ENCODE data around the gene MTNR1B. TPM values are rescaled to one million over a fixed set of nuclear protein-coding genes. Genes with fewer than 3 reads are reported as not detected.

Gene MTNR1B
- total RNA-seq, 4 donors from 2014 or later = not detected

- H3K27ac ChIP-seq = no peak overlapping the region
- H3K36me3 ChIP-seq = no peaks in the 10 kb centered on the region
- H3K27me3 ChIP-seq = no peaks in the 10 kb centered on the region
- intact Hi-C loops (cut with DNase I; ENCODE audit: low total_unique reads) = no loop called here
- no peak for TF ChIP-seq POLR2A (IDR thresholded peaks at IDR 0.05)
- TF ChIP-seq, protein P1, sequence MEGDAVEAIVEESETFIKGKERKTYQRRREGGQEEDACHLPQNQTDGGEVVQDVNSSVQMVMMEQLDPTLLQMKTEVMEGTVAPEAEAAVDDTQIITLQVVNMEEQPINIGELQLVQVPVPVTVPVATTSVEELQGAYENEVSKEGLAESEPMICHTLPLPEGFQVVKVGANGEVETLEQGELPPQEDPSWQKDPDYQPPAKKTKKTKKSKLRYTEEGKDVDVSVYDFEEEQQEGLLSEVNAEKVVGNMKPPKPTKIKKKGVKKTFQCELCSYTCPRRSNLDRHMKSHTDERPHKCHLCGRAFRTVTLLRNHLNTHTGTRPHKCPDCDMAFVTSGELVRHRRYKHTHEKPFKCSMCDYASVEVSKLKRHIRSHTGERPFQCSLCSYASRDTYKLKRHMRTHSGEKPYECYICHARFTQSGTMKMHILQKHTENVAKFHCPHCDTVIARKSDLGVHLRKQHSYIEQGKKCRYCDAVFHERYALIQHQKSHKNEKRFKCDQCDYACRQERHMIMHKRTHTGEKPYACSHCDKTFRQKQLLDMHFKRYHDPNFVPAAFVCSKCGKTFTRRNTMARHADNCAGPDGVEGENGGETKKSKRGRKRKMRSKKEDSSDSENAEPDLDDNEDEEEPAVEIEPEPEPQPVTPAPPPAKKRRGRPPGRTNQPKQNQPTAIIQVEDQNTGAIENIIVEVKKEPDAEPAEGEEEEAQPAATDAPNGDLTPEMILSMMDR (IDR thresholded peaks at IDR 0.05) = no peak
- DNase-seq = peak in 1 of 2 donors; percentile 27
- H3K9me3 ChIP-seq = no peaks in the 10 kb centered on the region
- no peaks in the 10 kb centered on the region for H3K4me1 ChIP-seq
- H3K4me3 ChIP-seq = no peak overlapping the region
Measured at GRCh38 chr11:93017821-93018690, 48.6 kb downstream of the MTNR1B start.

DNA sequence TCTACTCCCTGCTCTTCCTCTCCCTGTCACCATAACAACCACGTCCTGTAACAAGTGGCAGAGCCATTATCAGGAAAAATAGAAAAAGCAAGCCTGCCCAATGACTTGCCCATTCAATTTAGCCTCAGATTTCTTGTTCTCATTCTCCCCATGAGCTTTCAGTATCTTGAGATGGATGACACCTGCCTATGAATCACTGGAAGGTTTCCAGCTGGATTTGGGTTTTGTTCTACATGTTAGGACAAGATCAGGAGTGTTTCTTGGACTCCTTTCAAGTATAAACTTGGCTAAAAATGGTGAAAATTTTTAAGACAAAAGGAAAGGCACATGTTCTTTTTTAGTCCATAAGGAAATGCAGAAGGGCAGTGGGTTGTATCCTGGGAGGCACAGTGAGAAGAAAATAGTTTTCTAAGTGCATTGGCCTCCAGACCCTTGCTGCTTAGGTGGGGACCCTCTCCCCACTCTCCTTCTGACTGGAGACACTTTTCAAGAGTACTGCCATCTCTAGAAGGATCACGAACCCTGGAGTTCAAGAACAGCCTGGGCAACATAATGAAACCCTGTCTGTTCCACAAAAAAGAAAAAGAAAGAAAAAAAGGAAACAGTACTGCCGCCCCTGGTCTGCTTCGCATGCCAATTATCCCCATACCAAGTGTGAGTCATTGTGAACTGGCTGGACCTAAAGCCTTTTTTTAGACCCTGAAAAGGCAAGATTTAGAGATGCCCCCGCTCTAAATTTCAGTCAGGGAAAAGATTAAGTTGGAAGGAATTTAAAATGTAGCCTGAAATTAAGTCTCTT is 51.0 kb downstream of the MTNR1B start:
- intact Hi-C loops (cut with DNase I; ENCODE audit: low total_unique reads) = no loop called here
- DNase-seq = peak; percentile 20 to 64
- Histone ChIP-seq H3K27ac (peak overlapping the region in 1 of 2 donors; percentile 69), H3K4me1 (no peaks in the 10 kb centered on the region), H3K9me3 (no peaks in the 10 kb centered on the region), H3K4me3 (no peak overlapping the region), H3K36me3 (no peaks in the 10 kb centered on the region), H3K27me3 (no peaks in the 10 kb centered on the region)
- no peak for TF ChIP-seq POLR2A (IDR thresholded peaks at IDR 0.05)
- TF ChIP-seq, protein P1 (IDR thresholded peaks at IDR 0.05) = no peak

DNA sequence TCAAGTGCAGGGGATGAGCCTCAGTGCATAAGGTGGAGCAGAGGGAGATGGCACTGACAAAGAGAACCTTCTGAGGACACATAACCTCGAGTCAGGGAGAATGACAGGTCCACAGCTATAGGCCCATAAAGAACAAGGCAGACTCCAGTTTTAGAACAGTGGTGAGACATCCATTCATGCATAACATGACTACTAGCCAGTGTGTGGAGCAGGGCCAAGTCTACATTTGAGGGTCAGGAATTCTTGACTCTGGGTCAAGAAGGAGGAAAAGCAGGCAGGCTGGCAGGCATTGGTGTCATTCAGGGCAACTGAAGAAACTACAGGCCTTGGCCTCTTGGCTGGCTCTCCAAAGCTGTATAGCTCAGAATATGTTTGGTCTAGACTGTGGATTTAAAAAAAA is 54.9 kb downstream of the MTNR1B start:
- TF ChIP-seq POLR2A (IDR thresholded peaks at IDR 0.05) = no peak
- TF ChIP-seq, protein P1 (IDR thresholded peaks at IDR 0.05) = no peak
- DNase-seq = no peak
- H3K4me3 ChIP-seq = no peak overlapping the region
- no peaks in the 10 kb centered on the region for H3K4me1 ChIP-seq
- H3K36me3 ChIP-seq = no peaks in the 10 kb centered on the region
- no peaks in the 10 kb centered on the region for H3K9me3 ChIP-seq
- H3K27ac ChIP-seq = no peak overlapping the region
- H3K27me3 ChIP-seq = no peaks in the 10 kb centered on the region
- intact Hi-C loops (cut with DNase I; ENCODE audit: low total_unique reads) = no loop called here

DNA sequence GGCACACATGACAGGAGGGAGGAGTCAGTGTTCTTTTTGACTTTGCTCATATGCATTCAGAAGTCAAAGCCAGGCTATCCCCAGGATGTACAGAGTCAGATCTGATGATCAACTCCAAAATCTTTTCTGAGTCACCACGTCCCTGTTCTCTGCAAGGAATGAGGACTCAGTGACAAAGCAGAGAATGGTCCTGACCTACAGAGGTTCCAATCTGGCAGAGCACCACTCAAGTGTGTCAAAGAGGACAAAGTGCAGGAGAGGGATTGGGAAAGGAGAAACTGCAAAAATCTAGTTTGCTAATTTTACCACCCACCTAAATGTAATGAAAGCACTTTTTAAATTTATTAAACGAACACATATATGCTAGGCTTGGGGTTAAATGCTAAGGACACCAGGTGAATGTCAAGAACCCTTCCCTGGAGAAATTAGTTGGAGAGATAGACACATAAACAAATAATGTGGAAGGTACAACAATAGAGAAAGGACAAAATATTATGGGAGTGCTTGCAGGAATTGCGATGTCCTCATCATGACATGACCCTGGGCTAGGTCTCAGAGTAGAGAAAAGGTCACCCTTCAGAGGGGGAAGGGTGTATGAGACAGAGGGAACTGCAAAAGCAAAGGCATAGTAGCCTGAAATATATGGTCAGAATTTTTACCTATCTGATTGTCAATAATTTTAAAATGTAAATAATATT is 56.3 kb downstream of the MTNR1B start:
- Histone ChIP-seq H3K36me3 (no peaks in the 10 kb centered on the region), H3K4me1 (no peaks in the 10 kb centered on the region), H3K27ac (no peak overlapping the region), H3K4me3 (no peak overlapping the region), H3K27me3 (no peaks in the 10 kb centered on the region), H3K9me3 (no peaks in the 10 kb centered on the region)
- intact Hi-C loops (cut with DNase I; ENCODE audit: low total_unique reads) = no loop called here
- TF ChIP-seq, protein P1 (IDR thresholded peaks at IDR 0.05) = no peak
- TF ChIP-seq POLR2A (IDR thresholded peaks at IDR 0.05) = no peak
- no peak for DNase-seq
